Endometrial microvascular endothelial cells (primary cell): ENCODE data around the gene RBM17. TPM values are rescaled to one million over a fixed set of nuclear protein-coding genes. Genes with fewer than 3 reads are reported as not detected.
"Not testable (repeated sequence)": the region's sequence is repeated elsewhere in the genome, so short reads cannot be mapped to it uniquely, and the experiment has no call there.

Experiments used
- in situ Hi-C: cut with HindIII; loops from 2 replicates; pipeline ENCODE4 v1.10.0; 2017; ENCODE audit warnings: low sequenced_read_pairs, low pct_unique_long_range_greater_than_20kb; ENCODE audit errors: inconsistent ontology term
- total RNA-seq: library from RNA; depleted of rRNA; stranded (reverse); fragments of >200 nt; gene quantifications from one replicate; pipeline ENCODE4 v1.2.3, GENCODE V29; 2015; ENCODE audit errors: inconsistent ontology term

RBM17 gene
- total RNA-seq, 1 donor from 2014 or later: 44.3 TPM

DNA sequence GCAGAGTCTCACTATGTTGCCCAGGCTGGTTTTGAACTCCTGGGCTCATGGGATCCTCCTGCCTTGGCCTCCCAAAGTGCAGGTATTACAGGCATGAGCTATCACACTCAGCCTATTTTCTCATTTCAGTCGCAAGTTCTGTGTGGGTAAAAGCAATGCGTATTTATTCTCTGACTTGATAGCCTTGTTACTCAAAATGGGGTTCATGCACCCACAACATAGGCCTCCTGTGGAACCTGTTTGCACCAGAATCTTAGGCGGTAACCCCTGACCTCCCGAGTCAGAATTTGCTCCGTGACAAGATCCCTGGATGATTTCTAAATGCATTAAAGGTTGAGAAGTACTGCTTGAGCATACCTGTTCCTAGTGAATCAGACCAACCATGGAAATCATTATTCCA, 34.0 kb upstream of the RBM17 start:
- in situ Hi-C loops: no loop called here

DNA sequence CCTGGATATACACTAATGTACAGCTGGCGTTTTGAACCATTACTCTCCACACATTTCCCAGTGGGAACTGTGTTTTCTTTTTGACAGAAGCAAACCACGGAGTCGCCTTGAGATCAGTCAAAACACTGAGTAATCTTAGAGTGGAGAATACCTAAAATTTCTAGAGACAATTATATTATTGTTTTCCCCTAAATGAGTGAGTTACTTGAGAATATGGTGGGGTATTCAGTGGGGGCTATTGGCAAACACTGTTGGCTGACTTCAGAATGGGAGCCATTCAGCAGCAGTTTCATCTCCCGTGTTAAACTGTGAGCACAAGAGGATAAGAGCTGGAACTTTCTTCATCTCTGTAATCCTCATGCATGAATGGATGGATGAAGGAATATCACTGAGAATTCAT, 32.9 kb upstream of the RBM17 start:
- in situ Hi-C loops: no loop called here

DNA sequence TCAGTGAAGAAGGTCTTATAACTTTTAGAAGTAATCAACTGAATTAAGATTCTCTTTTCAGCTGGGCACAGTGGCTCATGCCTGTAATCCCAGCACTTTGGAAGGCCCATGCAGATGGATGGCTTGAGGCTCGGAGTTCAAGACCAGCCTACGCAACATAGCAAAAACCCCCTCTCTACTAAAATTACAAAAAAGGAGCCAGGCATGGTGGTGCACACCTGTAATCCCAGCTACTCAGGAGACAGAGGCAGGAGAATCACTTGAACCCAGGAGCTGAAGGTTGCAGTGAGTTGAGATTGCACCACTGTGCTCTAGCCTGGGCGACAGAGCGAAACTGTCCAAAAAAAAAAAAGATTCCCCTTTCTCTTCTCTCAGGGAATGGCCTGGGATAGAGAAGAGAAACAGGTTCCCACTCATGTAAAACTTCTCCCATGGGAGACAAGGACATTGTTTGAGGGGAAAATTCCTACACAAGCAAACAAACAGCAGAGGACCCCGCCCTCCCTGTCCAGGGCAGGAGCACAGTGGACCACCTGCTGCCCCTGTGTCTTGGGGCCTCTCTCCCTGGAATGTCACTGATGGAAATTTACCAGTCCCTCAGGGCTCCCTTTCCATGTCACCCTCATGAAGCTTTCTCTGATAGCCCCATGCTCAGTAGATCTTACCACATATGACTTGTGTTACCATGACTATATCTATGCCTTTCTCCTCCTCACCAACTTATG, 32.3 kb upstream of the RBM17 start:
- in situ Hi-C loops: no loop called here

DNA sequence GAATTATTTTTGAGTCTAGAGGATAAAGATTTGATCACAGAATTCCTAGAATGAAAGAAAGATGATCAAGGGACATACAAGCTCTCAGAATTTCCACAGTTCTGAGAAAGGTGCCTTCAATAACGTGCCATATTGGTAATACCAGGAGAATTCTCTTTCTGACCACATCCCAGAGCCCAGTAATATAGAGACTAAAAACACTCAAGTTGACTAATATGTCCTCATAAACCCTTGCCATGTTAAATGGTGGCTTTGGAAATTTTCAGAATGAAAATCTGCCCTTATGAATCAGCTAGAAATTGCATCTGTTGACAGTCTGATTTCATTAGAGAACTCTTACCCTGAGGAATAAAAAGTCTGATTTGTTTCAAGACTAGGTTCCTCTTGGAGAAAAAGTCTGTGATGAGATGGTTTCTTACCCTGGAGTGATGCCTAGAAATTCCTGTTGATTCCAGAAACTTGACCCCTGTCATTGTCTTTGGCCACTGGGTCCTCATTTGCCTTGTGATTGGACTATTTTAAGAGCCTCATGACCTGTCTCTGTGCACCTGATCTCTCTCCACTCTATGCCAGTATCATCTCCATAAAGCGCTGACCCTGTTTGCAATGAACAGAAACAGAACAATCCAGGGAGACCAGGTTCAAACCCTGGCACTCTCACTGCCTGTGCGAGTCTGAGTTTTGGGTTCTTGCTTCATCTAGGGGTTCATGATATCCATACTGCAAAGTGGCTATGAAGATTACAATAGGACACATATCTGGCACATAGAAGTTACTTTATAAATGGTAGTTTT, 30.0 kb upstream of the RBM17 start:
- in situ Hi-C loops: no loop called here

DNA sequence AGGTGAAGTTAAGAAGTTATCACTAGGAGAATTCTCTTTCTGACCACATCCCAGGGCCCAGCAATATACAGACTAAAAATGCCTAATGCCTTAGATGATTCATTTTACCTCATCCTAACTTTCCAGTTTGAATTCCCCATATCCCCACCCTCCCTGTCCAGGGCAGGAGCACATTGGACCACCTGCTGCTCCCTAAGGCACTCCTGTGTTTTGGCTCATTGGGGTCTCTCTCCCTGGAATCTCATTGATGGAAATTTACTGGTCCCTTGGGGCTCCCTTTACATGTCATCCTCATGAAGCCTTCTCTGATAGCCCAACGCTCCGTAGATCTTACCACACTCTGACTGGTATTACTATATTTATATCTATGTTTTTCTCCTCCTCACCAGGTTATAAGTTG, 29.3 kb upstream of the RBM17 start:
- in situ Hi-C loops: no loop called here

DNA sequence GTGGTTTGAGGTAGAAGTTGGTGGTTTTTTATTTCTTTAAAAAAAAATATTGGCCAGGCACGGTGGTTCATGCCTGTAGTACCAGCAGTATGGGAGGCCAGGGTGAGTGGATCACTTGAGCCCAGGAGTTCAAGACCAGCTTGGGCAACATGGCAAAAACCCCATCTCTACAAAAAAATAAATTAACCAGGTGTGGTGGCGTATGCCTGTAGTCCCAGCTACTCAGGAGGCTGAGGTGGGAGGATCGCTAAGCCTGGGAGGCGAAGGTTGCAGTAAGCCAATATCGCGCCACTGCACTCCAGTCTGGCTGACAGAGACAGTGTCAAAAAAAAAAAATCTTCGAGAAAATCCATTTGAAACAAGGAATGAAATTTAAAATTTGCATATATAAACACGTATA, 27.8 kb upstream of the RBM17 start:
- in situ Hi-C loops: no loop called here

DNA sequence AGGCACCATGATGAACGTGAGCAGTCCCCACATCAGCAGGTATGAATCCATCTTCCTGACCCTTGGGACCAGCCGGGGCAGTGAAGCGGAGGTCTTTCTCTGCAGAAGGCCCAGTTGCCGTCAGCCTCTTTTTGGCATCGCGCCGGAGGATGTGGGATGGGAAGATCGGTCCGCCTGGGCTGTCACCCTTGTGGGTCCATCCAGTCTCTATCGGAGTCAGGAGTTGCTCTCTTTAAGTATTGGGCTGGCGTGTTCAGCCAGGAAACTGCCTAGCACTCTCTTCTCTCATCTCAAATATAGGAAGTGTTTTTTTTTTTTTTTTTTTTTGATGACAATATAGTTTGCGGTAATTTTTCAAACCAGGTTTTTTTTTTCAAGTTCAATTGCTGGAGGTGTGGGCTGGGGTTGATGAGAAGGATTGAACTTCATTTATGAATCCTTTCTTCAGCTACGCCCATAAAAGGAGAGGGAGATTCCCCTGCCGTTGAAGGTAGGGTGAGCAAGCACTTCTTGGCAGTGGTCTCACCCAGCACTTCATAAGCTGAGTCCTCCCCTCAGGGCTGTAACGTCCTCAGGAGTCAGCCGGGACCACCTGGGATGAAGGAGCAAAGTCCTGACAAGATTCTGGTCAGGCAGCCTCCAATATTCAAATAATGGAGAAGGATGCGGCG, 26.6 kb upstream of the RBM17 start, which contains the start of gene IL2RA:
IL2RA (minus strand) TSS at position 267 of the 671 bp plus-strand sequence; CDS start at position 51, 216 bp downstream.
- in situ Hi-C loops: no loop called here

DNA sequence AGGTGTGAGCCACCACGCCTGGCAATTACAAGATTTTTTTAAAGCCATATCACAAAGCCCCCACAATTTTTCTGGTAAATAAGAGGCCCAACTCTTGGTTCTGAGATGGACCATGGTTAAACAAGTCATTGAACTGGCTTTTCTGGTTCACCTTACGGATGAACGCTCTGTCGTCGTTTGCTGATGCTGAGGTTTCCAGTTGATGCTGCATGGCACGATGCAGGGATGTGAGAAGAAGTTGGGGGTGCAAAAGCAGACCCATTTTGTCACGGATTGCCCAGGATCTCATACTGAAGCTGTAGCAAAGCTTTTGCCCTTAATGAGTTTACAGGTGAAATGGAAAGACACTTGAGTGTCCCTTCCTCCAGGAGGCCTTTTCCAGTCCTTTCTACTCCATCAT, 24.7 kb upstream of the RBM17 start:
- in situ Hi-C loops: no loop called here

DNA sequence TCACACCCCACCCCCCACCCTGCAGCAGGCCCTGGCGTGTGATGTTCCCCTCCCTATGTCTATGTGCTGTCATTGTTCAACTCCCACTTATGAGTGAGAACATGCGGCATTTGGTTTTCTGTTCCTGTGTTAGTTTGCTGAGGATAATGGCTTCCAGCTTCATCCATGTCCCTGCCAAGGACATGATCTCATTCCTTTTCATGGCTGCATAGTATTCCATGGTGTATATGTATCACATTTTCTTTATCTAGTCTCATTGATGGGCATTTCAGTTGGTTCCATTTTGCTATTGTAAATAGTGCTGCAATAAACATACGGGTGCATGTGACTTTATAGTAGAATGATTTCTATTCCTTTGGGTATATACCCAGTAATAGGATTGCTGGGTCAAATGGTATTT, 24.1 kb upstream of the RBM17 start:
- in situ Hi-C loops: not testable (repeated sequence)

DNA sequence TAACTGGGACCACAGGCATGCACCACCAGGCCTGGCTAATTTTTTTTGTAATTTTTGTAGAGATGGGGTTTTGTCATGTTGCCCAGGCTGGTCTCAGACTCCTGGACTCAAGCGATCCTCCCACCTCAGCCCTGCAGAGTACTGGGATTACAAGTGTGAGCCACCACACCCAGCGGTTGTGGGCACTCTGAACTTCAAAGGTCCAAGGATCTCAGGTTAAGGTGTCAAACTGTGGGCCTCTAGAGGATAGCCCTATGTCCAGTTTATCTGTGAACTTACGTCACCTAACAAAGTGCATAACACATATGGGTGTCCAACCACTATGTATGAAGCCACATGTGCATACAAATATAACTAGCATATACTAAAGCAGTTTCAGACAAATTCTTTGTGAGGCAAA, 23.4 kb upstream of the RBM17 start:
- in situ Hi-C loops: no loop called here

DNA sequence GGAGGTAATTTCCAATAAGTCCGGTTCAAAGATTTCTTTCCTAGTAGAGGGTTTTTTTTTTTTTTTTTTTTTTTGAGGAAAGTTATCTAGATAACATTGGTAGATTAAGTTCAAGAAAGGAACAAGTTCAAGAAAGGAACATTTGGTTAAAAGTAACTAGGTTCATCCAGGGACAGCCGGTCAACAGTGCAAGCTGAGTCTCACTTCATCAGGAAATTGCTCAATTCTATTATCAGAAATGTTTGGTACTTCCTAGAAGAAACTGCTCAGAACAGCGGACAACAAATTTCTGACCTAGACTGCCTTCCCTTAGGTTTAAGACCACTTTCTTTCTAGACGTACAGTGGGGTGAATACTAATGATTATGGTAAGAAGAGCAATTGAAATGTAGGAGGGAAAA, 23.0 kb upstream of the RBM17 start:
- in situ Hi-C loops: no loop called here

DNA sequence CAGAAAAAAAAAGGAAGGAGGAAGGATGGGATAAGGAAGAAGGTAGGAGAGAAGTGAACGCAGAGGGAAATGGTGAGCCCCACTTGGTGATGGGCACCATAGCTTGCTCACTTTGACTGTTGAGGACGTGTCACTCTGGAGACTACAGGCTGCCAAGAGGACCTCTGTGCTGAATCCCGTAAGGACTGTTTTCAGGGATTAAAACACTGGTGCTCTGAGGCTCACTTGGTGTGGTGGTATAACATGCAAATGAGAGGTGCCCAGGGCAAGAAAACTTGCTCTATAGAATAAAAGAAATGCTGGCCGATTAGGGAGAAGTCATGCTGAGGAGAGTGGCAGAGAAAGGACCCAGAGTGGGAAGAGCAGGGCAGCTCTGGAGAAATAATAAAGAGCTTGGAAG, 21.4 kb upstream of the RBM17 start:
- in situ Hi-C loops: no loop called here

DNA sequence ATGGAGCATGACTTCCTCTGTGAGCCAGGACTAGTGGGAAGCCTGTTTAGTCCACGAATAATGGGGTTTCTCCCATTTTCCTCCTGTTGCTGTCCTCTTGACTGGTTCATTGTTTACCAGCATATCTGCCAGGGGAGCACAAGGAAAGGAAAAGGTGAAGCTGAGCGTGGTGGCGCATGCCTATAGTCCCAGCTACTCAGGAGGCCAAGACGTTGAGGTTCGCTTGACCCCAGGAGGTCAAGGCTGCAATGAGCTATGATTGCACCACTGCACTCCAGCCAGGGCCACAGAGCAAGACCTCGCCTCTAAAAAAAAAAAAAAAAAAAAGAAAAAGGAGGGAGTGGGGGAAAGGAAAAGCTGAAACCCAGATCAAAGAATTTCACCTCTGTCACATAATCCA, 20.8 kb upstream of the RBM17 start:
- in situ Hi-C loops: no loop called here

DNA sequence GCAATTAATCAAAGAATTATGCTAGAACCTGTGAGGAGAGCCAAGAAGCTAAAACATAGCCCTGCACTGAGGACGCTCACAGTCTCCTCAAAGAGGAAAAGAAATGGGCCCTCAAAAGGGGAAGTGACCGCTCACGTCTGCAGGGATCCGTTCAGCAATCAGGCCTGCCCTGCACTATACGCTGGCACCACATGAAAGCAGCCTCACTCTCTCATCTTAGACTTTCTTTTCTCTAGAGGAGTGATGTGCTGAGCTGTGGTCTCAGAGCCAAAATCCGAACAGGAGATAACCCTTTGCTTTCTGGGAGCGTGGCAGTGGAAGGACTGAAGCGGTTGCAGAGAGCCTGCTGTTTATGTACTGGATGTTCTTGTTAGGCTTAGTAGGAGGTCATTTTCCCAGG, 20.4 kb upstream of the RBM17 start:
- in situ Hi-C loops: no loop called here

DNA sequence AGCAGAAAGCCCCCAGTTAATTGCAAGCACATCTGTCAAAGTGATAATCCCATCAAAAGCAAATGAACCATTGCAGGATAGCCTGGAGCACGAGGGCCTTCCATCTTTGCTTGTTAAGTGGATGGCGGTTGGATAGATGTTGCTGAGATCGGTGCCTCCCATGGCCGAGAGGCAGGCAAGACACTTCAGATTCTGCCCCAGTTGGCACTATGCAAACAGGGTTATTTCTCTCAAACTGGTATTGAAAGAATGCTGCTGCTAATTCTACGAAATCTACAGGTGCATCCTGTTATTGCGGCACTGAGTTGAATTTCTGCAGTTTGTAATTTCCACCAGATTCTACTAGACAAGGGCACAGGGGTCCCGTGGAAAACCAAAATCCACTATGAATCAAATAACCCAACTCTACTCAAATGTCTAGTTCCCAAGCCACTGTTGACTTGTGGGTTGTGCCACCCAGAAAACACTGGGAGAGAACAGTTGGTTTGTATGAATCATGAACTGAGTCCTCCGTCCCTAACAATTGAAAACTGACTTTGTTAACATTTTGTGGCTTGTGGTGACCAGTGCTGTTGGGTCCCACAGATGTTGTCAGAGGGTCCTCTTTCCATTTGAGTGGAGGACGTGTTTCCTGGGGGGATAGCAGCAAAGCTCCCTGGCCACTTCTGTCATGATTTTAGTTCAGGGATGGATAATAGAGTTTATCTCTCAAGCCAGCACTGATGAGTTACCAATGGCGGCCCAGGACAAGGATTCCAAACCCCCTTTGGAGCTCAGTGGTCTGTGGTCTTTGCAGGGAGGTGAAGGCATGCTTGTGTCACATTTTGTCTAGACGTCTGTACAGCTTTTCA, 19.5 kb upstream of the RBM17 start:
- in situ Hi-C loops: no loop called here

DNA sequence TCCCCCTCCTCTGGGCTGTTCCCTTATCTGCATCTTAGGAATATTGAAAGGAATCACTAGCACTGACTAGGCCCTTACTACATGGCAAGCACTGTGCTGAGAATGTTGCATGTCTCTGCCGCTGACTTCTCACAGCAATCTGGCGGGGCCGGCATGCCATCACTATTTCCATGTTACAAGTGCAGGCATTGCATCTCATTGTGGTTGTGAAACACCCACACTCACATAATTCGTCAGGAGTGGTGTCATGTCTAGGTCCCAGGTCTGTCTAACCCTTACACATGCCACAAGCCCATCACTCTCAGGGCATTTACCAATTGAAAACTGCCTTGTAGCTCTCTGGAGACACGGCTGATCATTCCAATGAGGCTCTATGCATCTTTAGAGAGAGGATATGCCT, 18.2 kb upstream of the RBM17 start:
- in situ Hi-C loops: no loop called here

DNA sequence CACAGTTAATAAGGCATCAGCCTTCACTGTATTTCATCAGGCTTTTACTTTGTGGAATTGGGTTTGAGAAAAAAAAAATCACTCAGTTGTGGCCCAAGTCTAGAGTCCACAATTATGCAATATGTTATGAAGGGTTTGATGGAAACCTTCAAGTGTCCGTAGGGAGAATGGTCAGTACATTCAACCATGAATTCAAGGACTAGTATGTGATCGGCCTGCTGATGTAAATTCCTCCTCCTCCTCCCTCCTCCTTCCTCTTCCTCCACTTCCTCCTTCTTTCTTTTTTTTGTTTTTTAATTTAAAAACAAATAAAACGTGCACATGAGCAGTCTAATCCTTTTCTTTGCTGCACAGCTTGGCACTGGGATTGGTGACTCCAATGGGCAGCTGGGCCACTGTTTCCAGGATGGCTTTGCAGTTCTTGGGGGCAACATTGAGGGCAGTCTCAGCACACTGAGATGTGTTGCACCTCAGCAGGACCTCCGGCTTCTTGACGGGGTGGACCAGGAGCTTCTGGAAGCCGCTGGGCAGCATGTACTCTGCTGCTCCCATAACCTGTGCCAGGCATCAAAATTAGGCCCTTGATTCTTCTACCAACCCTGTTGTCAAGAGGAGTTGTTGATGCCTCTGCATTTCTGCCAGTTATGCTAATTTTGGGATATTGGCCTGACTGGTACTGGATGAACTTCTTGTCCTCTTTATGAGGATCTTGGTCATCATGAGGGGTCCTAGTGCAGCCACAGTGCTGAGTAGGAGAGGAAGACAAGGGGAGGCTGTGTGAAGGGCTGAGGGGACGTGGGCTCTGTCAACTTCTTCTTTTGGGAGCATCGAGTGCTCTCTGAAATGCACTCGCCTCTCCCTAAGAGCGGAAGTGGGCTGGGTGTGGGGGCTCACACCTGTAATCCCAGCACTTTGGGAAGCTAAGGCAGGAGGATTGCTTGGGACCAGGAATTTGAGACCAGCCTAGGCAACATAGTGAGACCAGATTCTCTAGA, 17.4 kb upstream of the RBM17 start:
- in situ Hi-C loops: no loop called here
